Measurements from ENCODE around the gene TBX10.
"Not testable (repeated sequence)": the region's sequence is repeated elsewhere in the genome, so short reads cannot be mapped to it uniquely, and the experiment has no call there.

The TBX10 gene

GRCh38 chr11:67646535-67647336 is 7.2 kb upstream of the TBX10 start:
- DNase-seq (ENCODE audit: low read depth, low spot score), result no peak

DNA sequence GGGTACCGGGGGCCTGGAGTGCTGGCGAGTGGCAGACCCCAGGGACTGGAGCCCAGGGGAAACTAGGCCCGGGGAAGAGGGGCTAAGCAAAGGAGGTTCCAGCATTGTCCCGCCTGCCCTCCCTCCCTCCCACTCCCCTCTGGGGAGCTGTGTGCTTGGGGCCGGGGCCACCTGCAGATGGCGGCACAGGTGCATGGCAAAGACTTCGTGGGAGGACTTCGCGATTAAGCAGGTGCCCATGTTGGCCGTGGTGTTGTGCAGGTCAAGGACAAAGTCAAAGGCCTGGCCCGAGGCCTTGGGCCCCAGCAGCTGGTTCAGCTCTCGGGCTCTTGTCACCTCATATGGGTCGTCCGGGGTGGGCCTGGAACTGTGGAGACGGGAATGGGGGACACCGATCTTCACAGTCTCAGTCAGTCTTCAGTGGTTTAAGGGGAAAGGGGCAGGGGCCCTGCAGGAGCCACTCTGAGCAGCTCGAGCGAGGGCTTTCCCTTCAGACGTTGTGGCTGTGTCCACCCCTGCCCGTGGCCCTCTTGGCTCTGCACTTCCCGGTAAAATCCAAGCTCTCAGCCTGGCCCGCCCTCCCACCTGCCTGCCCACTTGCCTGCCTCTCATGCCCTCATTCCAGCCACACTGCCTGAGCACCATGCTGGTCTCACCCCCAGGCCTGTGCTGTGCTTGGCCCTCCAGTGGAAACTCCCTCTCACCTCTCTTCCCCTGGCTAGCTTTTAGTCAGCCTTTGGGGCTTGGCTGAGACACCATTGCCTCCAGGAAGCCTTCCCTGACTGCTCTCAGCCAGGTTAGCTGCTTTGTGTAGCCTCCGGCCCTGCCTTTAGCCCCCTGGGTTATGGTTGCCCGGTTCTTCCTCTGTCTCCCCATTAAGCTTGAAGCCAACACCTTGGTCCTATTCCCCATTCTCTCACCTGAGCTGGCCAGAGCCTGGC is 6.2 kb upstream of the TBX10 start:
- no peak for DNase-seq (ENCODE audit: low read depth, low spot score)

- no peak for DNase-seq (ENCODE audit: low read depth, low spot score)
Observed at GRCh38 chr11:67644472-67645418, 5.2 kb upstream of the TBX10 start.

DNA sequence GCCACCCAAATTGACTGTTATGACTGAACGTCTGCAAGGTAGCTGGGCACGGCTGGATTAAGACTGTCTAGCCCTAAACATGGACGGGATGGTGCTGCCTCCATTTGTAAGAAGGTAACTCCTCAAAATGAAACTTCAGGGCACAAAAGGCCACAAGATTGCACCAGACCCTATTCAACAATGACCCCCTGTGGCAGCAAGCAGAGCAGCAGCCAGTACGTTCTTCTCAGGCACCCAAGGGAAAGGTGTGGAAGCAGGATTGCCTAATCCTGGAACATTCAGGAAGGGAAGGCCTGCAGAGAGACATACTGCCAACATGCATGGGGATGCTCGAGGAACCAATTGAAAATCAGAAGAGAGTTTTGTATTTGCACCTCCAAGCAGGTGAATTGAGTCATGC is 4.5 kb upstream of the TBX10 start:
- DNase-seq (ENCODE audit: low read depth, low spot score), result no peak

- no peak for DNase-seq (ENCODE audit: low read depth, low spot score)
Observed at GRCh38 chr11:67642173-67643120, 2.9 kb upstream of the TBX10 start.

- DNase-seq (ENCODE audit: low read depth, low spot score), result no peak
Observed at GRCh38 chr11:67641338-67642172, 2.0 kb upstream of the TBX10 start.

DNA sequence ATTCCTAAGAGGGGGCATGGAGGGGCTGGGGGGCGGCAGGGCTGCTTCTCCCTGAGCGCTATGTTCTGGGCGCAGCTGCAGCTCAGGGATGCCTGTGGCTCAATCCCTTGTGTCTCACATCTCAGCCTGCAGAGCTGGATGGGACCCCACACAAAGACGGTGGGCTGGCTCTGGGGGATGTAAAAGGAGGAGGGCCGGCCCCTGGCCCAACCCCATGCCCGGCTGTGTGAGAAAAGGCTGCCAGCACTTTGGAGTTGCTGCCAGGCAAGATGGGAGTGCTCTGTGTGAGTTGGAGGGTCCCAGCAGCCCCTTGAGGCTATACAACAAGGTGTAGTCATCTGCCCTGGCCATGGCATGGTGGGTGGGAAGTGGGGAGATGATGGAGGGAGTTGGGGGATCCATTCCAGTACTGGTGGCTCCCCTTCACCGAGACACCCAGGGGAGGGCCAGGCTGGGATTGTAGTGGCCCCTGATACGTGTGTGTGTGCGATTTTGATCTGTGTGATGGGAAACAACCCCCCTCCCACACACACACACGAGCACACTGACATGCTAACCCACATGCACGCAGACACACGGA is 1.3 kb upstream of the TBX10 start:
- DNase-seq (ENCODE audit: low read depth, low spot score), result no peak

DNA sequence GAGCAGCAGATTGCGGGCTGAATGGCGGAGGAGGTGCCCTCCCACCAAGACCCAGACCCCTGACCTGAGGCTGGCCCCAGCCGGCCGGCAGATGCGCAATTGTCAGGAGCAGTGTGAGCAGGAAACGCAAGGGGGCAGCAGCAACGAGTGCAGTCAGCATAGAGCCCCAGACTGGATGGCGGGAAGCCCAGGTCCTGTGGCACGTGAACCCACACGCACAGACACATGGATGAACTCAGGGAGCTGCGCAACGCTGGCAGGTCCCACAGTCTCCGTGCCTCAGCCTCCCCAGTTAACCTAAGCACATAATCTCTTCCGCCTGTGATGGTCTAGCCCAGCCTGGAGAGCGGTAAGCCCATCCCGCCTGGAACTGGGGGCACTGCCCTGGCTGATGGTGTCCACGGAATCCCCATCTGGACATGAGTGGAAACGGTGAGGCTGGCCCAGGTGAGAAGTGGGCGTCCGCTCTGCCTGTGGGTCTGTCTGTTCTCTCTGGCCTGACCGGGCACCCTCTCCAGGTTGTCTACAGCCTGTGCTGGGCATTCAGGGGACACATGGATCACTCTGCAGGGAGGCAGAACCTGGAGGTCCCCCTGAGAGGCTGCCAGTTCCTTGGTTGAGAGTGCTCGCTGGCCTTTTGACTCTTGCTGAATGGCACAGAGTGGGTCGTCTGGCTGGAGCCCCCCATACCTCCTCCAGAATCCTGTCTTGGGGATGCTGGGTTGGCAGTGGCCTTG is 626 bp upstream of the TBX10 start:
- DNase-seq (ENCODE audit: low read depth, low spot score), result no peak

DNA sequence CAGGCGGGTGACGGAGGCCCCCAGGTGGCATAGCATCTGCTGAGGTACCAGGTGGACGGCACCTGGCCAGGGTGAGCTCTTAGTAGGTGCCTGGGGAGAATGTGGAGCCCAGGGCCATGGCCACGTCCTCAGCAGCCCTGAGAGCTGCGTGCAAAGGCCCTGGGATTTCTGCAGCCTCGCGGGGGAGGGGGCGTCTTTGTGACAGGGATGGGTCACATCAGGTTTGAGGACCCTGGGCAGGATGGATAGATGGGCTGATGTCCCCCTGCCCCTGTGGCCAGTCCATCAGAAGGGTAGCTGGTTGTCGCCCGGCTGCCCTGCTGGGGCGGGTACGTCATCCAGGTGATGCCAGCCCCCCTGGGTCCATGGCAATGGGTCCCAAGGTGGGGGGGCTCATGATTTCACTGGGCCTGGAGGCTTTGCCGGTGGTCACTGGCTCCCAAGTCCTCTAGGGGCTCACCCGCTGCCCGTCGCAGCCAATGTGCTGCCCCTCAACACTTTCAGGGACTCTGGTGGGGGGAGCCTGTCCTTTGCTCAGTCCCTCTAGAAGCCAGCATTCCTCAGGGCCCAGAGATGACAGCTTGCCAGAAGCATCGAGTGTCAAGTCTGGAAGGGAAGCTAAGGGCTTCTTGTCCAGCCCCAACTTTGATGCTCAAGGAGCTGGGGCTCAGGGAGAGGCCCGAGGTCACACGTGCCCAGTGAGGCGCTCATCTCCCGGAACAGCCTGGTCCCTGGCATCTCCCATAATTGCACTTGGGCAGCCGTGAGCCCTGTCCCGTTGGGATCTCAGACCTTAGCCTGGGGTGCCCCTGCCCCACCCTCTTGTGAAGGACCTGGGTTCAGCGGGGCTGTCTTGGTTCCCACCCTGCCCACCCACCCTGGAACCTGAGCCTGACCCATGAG is 777 bp downstream of the TBX10 start:
- no peak for DNase-seq (ENCODE audit: low read depth, low spot score)

- not testable (repeated sequence) for DNase-seq (ENCODE audit: low read depth, low spot score)
Observed at GRCh38 chr11:67637441-67637840, 2.1 kb downstream of the TBX10 start.

DNA sequence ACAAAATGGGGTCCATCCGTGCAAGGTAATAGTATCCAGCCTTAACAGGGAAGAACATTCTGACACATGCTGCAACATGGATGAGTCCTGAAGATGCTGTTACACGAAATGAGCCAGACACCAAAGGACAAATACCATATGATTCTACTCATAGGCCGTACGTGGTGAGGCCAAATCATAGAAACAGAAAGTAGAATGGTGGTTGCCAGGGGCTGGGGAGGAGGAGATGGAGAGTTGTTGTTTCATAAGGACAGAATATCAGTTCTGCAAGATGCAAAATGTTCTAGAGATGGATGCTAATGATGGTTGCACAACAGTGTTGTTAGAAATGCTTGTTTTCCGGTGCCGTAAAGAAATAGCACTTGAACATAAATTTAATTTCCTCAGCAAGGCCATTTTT is 2.6 kb downstream of the TBX10 start:
- DNase-seq (ENCODE audit: low read depth, low spot score), result no peak

GRCh38 chr11:67635231-67635521 is 4.4 kb downstream of the TBX10 start:
- no peak for DNase-seq (ENCODE audit: low read depth, low spot score)

GRCh38 chr11:67634366-67635230 is 5.0 kb downstream of the TBX10 start:
- DNase-seq (ENCODE audit: low read depth, low spot score), result no peak

DNA sequence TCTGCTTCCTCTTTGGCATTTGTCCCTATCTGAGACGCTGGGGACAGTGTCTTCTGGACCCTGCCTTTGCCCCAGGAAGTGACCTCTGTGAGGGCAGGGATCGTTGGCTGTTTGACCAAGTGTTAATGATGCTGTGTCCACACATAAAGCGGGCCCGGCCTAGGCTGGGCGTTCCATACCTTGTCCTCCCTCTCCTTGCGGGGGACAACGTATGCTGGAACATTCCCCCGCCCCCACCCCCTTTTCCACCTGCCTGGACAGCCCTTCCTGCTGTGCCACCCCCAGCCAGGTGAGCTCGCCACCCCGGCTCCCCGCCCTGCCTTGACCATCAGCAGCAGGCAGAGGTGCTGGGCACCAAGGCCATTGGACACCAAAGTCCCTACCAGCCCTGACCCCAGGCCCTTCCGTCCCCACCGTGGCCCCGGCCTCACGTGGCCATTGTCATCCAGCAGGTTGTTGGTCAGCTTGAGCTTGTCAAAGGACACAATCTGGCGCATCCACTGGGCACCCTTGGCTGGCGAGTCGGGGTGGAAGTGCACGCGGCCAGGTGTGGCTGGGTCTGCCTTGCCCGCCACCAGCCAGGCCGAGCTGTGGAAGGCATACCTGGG is 5.7 kb downstream of the TBX10 start:
- no peak for DNase-seq (ENCODE audit: low read depth, low spot score)

DNA sequence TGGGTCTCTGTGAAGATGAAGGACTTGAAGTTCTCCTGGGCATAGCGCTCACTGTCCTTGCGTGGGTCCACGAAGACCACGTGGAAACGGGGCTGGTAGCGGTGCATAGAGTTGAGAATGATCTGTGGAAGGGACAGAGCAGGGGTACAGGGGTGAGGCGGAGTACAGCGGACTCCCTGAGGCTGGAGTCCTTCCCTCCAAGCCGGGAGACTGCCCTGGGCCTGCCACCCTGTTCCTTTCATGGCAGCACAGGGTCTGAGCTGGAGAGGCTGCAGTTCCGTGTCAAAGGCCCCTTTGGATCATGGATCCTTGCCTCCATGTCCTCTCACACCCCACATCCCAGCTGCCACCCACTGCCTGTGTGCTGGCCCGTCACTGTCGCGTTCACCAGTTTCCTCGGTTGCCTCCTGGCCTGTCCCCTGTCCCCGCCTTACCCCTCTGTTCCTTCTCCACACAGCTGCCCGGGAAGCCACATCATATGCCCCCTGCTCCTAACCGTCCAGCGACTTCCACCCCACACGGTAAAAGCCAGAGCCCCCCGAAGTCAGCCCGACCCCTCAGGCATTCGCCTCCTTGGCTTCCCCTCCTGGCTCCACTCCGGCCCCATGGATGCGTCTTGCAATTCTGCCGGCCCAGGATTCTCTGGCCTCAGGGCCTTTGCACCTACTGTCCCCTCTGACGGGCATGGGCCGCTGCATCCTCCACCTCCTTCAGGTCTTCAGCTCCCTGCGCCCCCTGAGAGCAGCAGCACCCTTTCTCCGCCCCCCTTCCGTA is 6.4 kb downstream of the TBX10 start:
- DNase-seq (ENCODE audit: low read depth, low spot score), result no peak
